ENCODE measurements around the gene HSPA1L.

HSPA1L gene

DNA sequence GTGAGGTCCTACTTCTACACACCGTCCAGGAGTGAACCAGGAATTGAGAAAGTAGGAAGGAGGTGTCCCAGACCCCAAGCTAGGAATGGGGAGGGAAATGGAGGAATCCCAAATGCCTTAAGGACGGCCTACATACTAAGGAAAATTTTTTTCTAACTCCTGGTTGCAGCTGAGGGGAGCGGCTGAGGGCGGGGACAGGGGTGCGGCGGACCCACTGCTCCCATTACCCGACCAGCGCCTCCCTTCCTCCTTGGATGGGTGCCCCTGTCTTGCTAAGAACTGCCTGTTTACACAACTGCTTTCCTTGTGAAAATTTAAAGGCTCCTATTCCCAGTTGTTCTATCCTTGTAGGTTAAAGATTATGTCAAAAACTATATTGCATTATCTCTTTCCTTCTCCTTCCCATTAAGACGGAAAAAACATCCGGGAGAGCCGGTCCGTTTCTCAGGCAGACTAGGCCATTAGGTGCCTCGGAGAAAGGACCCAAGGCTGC, 11.8 kb upstream of the HSPA1L start (continued):
- TF ChIP-seq ZFHX2 (tag by site-specific recombination; conservative IDR thresholded peaks at IDR 0.05), result no peak
- no peak for TF ChIP-seq ZNF624 (tag by site-specific recombination; IDR thresholded peaks at IDR 0.05)
- TF ChIP-seq ZNF133 (tag by site-specific recombination; IDR thresholded peaks at IDR 0.05), result no peak
- TF ChIP-seq SP3 (tag by site-specific recombination; IDR thresholded peaks at IDR 0.05), result peak; percentile 66
- no peak for TF ChIP-seq ZNF19 (tag by site-specific recombination; IDR thresholded peaks at IDR 0.05; ENCODE audit: low read depth)
- TF ChIP-seq GLI4 (tag by site-specific recombination; IDR thresholded peaks at IDR 0.05), result no peak
- peak; percentile 81; the same call in 1 of the 2 replicates for TF ChIP-seq KLF17 (tag by site-specific recombination; IDR thresholded peaks at IDR 0.05)
- no peak for TF ChIP-seq ZNF768 (tag by site-specific recombination; IDR thresholded peaks at IDR 0.05)
- no peak for TF ChIP-seq ZNF169 (tag by site-specific recombination; IDR thresholded peaks at IDR 0.05)
- TF ChIP-seq ZNF585B (tag by site-specific recombination; IDR thresholded peaks at IDR 0.05), result no peak
- no peak for TF ChIP-seq SALL2 (tag by site-specific recombination; IDR thresholded peaks at IDR 0.05; ENCODE audit: borderline replicate concordance)
- peak; percentile 52; the same call in 1 of the 2 replicates for TF ChIP-seq ZNF394 (tag by site-specific recombination; IDR thresholded peaks at IDR 0.05; ENCODE audit: borderline replicate concordance)
- peak; percentile 88 for TF ChIP-seq WT1 (tag by site-specific recombination; IDR thresholded peaks at IDR 0.05)
- TF ChIP-seq MEIS1 (CRISPR knock-in tag; IDR thresholded peaks at IDR 0.05; ENCODE audit: borderline replicate concordance), result no peak
- TF ChIP-seq KLF16 (tag by site-specific recombination; IDR thresholded peaks at IDR 0.05), result peak; percentile 56; the same call in 1 of the 2 replicates
- TF ChIP-seq EGR2 (tag by site-specific recombination; IDR thresholded peaks at IDR 0.05; ENCODE audit: low read depth), result no peak
- TF ChIP-seq BCL11A (tag by site-specific recombination; IDR thresholded peaks at IDR 0.05; ENCODE audit: low read depth), result no peak
- TF ChIP-seq, protein P1, sequence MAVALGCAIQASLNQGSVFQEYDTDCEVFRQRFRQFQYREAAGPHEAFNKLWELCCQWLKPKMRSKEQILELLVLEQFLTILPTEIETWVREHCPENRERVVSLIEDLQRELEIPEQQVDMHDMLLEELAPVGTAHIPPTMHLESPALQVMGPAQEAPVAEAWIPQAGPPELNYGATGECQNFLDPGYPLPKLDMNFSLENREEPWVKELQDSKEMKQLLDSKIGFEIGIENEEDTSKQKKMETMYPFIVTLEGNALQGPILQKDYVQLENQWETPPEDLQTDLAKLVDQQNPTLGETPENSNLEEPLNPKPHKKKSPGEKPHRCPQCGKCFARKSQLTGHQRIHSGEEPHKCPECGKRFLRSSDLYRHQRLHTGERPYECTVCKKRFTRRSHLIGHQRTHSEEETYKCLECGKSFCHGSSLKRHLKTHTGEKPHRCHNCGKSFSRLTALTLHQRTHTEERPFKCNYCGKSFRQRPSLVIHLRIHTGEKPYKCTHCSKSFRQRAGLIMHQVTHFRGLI (tag by site-specific recombination; IDR thresholded peaks at IDR 0.05), result 0 out of 2 replicates have a peak, but pooled peaks have one; percentile 22
- TF ChIP-seq ZNF292 (tag by site-specific recombination; IDR thresholded peaks at IDR 0.05; ENCODE audit: borderline replicate concordance, low read depth), result no peak
- no peak for TF ChIP-seq ZNF645 (tag by site-specific recombination; IDR thresholded peaks at IDR 0.05)
- TF ChIP-seq SP7 (tag by site-specific recombination; IDR thresholded peaks at IDR 0.05), result peak; percentile 45
- TF ChIP-seq ZBTB8A (tag by site-specific recombination; IDR thresholded peaks at IDR 0.05), result no peak; the same call in 1 of the 2 replicates
- no peak for TF ChIP-seq FEZF1 (tag by site-specific recombination; IDR thresholded peaks at IDR 0.05)
- TF ChIP-seq ZIC2 (tag by site-specific recombination; IDR thresholded peaks at IDR 0.05), result no peak
- TF ChIP-seq, protein P2, sequence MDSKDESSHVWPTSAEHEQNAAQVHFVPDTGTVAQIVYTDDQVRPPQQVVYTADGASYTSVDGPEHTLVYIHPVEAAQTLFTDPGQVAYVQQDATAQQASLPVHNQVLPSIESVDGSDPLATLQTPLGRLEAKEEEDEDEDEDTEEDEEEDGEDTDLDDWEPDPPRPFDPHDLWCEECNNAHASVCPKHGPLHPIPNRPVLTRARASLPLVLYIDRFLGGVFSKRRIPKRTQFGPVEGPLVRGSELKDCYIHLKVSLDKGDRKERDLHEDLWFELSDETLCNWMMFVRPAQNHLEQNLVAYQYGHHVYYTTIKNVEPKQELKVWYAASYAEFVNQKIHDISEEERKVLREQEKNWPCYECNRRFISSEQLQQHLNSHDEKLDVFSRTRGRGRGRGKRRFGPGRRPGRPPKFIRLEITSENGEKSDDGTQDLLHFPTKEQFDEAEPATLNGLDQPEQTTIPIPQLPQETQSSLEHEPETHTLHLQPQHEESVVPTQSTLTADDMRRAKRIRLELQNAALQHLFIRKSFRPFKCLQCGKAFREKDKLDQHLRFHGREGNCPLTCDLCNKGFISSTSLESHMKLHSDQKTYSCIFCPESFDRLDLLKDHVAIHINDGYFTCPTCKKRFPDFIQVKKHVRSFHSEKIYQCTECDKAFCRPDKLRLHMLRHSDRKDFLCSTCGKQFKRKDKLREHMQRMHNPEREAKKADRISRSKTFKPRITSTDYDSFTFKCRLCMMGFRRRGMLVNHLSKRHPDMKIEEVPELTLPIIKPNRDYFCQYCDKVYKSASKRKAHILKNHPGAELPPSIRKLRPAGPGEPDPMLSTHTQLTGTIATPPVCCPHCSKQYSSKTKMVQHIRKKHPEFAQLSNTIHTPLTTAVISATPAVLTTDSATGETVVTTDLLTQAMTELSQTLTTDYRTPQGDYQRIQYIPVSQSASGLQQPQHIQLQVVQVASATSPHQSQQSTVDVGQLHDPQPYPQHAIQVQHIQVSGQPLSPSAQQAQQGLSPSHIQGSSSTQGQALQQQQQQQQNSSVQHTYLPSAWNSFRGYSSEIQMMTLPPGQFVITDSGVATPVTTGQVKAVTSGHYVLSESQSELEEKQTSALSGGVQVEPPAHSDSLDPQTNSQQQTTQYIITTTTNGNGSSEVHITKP (tag by site-specific recombination; IDR thresholded peaks at IDR 0.05), result peak; percentile 94
- TF ChIP-seq ZNF175 (tag by site-specific recombination; IDR thresholded peaks at IDR 0.05), result no peak
- TF ChIP-seq, protein P3, sequence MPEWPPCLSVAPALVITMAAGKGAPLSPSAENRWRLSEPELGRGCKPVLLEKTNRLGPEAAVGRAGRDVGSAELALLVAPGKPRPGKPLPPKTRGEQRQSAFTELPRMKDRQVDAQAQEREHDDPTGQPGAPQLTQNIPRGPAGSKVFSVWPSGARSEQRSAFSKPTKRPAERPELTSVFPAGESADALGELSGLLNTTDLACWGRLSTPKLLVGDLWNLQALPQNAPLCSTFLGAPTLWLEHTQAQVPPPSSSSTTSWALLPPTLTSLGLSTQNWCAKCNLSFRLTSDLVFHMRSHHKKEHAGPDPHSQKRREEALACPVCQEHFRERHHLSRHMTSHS (tag by site-specific recombination; IDR thresholded peaks at IDR 0.05), result no peak
- TF ChIP-seq ZSCAN5A (tag by site-specific recombination; IDR thresholded peaks at IDR 0.05), result no peak
- TF ChIP-seq ZNF10 (tag by site-specific recombination; IDR thresholded peaks at IDR 0.05), result no peak
- no peak for TF ChIP-seq ZNF223 (tag by site-specific recombination; IDR thresholded peaks at IDR 0.05)
- TF ChIP-seq YY1 (tag by site-specific recombination; IDR thresholded peaks at IDR 0.05), result no peak
- TF ChIP-seq ZNF274 (IDR thresholded peaks at IDR 0.05; ENCODE audit: low read length), result no peak
- no peak for TF ChIP-seq ZNF274 (tag by site-specific recombination; IDR thresholded peaks at IDR 0.05; ENCODE audit: borderline replicate concordance)

Measured in HEK293 (cell line).